Stimulated activated CD8-positive, alpha-beta memory T cell treated with anti-CD3 and anti-CD28 coated beads, Interleukin-7, amount 100 ng/mL, for 1 hour (primary cell): ENCODE data around the gene PI16.

ENCODE experiments used
- DNase-seq, 2 donors: peaks; one replicate each; pipeline ENCODE4 v3.0.0-alpha.2; 2020; ENCODE audit warnings: low read depth in 2 of 2

The PI16 gene

DNA sequence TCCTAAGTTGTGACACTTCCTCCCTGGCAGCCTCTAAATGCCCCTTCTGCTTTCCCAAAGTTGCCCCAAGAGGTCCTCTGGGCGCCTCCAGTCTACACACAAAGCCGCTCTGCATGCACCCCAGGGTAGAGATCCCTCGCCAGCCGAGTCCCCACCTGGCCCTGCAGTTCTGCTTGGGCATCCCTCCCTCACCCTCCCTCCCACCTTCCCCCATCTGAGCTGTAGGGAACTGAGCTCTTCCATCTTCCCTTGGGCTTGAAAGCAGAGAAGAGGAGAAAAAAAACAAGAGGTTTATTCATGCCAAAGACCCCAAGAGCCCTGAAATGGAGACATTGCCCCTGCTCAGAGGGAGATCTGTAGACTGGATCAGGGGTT lies 45.2 kb downstream of the PI16 start:
- no peak for DNase-seq

DNA sequence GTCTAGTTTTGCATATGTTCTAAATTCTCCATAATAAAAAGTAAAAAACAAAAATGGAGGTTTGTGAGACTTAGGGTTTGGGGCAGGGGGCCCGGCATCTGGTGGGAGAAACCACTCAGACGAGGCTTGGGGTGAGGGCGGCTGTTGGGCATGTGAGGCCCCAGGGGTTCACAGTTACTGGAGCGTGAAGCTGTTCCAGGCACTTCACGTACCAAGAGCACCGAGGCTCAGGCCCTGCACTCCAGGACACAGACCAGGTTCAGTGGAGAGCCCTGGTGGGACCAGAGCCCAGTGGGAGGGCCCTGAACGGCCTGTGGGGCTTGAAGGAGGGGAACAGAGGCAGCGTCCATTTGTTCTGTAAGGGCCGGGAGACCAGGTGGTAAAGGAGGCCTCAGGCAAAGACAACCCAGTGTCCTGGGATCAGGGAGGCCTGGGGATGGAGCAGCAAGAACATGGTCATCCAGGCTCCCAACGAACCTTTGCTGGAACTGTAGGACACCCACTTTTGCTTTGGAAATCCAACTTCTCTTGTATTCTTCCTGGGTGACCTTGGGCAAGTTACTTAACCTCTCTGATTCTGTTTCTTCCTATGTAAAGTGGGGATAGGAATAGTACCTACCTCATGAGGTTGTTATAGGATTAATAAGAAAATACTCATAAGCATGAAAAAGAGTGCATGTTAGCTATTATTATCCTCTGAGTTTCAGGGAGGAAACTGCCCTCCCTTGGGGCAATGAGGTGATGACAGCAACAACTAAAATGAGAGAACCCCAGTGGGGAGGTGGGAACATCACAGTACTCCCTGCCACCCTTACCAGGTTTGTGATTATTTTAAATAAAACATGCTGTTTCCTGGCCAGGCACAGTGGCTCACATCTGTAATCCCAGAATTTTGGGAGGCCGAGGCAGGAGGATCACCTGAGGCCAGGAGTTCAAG lies 49.8 kb downstream of the PI16 start:
- DNase-seq = no peak

DNA sequence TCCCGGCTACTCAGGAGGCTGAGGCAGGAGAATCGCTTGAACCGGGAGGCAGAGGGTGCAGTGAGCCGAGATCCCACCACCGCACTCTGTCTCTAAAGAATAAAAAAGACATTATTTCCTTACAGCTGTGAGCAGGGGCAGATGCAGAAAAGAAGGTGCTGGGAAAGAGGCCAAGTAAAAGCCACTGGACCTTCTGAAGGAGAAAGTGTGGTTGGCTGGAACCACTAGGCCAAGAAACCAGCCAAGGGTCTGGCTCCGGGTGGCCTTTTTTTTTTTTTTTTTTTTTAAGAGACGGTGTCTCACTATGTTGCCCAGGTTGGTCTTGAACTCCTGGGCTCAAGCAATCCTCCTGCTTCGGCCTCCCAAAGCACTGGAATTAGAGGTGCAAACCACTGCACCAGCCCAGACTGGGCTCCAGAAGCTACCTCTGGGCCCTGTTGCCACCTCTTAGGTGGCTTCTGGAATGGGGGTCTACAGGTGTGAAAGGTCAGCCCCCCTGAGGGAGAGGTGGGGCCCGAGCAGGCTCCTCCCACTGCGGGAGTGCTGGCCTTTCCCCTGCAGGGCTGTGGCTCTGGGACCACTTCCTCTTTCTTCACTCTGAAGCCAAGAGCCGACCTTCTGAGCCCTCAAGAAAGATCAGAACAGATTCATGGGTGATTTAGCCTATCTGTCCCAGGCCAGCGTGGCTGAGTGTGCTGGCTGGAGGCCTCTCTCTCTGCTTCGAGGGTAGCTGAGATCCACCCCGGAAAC lies 50.7 kb downstream of the PI16 start, which contains the start of gene FGD2:
Gene FGD2 (plus strand): TSS at position 595 of the 750 bp plus-strand sequence. CDS start 163 bp downstream, outside the sequence.
- no peak for DNase-seq

DNA sequence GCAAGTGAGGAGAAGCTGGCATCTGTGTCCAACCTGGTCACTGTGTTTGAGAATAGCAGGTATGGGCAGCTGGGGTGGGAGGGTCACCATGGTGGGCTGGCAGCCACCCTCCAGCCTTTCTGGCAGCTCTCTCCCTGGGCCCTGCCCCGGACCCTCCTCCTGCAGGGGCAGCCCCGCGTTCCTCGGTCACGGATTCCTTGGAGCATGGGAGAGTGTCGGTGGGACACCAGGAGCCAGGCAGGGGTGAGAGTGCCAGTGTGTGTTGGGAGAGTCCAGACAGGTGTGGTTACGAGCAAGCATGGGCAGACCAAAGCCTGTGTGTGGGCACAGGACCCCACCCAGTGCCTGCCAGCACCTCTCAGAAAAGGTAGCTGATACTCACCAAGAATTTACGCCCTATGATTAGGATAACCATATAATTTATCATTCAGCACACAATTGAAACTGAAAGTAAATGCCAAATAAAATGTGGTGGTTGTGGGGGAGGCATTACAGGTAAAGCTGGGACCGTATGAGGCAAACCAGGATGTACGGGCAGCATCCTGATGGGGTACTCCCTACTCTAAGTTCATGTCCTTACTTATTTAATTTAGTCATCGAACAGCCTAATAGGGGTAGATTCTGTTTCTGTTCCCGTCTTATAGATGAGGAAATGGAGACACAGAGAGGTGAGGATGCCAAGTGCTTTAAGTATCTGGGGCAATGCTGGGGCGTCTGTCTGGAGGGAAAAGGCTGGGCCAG lies 51.5 kb downstream of the PI16 start:
- no peak for DNase-seq

DNA sequence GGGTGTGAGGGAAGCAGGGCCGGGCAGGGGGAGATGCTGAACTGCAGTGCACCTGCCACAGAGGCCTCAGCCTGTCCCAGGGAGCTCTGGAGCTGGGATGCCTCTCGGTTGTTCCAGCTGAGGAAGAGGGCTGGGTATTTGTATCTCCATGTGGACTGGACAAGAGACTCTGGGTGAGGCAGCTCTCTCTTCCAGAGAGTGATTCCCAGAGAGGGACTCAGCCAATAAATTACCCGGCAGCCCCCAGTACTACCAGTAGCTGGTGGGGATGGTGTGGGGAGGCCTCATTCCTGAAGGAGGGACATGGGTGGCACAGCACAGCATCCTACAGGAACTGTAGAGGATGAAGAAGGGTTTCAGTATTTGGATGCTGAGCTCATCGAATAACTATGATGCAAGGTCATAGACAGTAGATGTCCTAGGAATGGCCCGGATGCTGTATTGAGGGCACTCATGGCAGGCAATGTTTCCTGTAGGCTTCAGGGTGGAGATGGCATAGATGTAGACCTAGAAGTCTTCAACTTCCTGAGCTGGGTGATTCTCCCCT lies 52.3 kb downstream of the PI16 start:
- no peak for DNase-seq

DNA sequence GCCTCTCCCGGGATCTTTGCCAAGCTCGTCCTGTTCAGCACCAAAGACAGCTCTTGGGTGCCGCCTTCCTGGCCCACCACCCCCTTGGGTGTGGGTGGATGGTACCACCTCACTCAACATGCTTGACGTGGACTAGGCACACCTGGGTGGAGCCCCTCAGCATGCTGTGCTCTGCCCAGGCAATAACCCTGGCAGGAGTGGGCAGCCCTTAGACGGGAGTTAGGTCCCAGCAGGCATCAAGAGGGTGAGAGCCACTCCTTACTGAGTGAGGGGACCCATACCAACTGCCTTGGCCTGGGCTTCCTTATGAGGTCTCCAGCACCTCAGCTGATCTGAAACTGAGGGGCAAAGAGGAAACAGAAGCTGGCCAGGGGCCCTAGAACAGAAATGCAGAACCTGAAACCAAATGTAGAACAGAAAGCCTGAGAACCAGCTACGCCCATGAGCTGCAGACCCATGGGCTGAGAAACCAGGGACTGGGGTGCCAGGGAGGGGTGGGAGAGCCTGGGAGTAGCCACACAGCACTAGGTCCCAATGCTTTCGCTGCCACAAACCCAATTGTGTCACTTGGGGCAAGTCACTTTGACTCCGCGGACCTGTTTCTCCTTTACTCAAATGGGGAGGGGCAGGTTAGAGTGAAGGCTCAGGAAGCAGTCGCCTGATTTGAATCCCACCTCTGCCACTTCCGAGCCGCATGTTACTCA lies 53.0 kb downstream of the PI16 start:
- DNase-seq = no peak

DNA sequence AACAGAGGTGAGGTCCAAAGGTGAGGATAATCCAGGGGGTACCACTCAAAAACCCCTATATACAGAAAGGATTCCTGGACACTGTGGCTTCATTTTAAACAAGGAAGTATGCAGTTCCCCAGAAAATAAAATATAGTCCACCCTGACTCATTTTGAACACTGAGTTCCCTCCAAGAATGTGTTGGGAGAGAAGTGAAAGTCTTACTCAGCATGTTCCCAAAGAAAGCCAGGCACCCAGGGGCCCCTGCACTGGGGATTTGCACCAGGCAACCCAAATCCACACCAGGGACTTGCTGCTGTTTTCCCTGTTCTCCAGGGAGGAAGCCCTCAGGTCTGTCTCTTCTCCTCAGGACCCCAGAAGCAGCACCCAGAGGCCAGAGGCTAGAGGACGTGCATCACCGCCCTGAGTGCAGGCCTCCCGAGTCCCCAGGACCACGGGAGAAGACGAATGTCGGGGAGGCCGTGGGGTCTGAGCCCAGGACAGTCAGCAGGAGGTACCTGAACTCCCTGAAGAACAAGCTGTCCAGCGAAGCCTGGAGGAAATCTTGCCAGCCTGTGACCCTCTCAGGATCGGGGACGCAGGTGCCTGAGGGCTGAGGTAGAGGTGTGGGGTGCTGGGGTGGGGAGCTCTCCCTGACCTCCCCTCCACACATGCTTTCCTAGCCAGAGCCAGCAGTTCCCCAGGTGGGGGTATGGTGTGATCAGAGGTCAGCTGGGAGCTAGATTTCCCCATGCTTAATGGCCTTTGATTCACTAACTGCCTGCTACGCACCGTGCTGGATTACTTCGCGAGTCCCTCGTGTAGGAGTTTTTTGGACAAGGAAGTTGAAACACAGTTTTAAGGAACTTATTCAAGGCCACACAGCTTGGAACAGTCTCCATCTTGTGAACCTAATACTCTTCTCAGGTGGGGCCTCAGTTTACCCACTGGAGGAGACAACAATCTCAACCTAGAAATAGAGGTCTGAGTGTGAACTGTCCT lies 54.2 kb downstream of the PI16 start:
- DNase-seq = no peak

DNA sequence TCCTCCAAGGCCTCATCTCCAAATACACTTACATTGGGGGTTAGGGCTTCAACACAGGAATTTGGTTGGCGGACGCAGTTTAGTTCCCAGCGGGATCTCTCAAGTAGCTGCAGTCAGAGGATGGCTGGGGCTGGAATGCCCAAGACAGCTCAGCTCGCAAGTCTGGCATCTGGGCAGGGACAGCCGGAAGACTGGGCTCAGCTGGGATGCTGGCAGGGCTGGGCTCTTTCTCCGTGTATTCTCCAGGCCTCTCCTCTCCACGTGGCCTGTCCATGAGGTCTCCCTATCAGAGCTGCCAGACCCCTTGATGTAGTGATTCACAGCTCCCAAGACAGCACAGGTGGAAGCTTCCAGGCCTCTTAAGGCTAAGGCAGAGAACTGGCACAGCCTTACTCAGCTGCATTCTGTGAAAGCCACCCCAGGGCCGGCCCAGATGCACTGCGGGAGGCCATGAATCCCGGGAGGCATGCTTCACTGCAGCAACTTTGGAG lies 55.9 kb downstream of the PI16 start:
- no peak for DNase-seq

DNA sequence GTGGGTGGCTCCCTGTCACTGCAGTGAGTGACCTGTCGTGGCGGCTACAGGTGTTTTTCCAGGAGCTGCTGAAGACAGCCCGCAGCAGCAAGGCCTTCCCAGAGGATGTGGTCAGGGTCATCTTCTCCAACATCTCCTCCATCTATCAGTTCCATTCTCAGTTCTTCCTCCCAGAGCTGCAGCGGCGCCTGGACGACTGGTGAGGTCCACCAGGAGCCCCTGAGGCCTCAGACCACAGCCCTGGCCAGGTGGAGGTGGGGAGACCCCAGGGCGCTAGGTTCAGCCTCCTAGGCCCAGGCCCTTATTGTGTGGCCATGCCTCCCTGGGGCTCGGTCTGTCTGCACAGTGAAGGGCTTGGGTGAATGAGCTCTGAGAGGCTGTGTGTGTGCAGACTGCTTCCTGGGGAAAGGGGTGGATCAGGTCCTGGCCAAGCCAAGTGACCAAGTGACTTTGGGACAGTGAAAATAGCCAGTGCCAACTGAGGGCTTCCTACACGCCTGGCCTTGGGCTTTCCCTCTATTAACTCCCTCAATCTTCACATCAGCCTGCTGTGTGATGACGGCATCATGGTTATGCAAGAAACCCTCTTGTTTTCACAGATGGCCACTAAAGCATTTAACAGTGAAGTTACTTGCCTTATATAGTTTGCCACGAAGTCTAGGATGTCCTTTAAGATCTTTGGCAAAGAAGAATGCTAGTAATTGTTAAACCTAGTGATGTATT lies 57.3 kb downstream of the PI16 start:
- DNase-seq = no peak

DNA sequence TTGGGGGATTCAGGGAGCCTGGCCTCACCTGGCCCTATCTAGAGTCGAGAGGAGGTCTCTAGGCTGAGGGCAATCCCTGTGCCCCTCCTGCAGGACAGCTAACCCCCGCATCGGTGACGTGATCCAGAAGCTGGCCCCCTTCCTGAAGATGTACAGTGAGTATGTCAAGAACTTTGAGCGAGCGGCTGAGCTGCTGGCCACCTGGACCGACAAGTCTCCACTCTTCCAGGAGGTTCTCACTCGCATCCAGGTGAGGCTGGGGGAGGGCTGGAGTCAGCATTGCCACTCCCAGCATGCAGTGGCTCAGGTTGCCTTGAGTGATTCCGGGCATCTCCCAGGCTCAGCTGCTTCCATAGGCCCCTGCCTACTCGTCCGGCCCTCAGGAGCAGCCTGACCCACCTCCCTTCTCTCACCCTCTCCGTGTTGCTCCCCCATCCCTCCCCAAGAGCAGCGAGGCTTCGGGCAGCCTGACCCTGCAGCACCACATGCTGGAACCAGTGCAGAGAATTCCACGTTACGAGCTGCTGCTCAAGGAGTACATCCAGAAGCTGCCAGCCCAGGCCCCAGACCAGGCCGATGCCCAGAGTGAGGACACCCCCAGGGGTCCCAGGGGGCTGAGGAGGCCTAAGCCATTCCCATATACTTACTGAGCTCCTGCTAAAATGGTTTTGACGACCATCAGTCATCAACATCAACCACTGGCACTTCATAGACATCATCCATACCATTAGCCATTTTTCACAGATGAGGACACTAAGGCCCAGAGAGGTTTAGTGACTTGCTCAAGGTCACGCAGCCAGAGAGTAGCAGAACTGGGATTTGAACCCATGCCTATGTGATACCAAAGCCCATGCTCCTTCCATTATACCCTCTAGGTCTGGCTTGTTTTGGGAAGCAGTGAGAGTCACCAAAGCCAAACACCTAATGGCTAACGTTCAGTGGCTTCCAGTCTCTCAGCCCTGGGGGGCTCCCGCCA lies 59.3 kb downstream of the PI16 start:
- no peak for DNase-seq
